HG03108 (cell line): ENCODE measurements around the gene FAM114A1.

Source experiments
- ATAC-seq: cut with Tn5 transposase; IDR thresholded peaks from one replicate; pipeline ENCODE4 v1.9.1; 2021; ENCODE audit warnings: moderate library complexity; ENCODE audit not compliant: unreplicated experiment

The FAM114A1 gene

DNA sequence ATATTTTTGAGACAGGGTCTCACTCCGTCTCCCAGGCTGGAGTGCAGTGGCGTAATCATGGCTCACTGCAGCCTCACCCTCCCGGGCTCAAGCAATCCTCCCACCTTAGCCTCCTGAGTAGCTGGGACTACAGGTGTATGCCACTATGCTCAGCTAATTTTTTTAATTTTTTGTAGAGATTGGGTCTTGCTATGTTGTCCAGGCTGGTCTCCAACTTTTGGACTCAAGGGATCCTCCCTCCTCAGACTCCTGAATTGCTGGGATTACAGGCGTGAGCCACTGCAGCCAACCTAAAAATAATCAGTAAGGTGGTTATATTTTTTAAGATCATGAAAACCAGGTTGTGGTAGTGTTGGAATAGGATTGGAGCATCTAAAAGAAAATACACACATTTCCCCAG is 126.5 kb downstream of the FAM114A1 start:
- ATAC-seq: no peak
